ENCODE results near the gene NDUFB10.
"Not testable (repeated sequence)": the region's sequence is repeated elsewhere in the genome, so short reads cannot be mapped to it uniquely, and the experiment has no call there.

The NDUFB10 gene

DNA sequence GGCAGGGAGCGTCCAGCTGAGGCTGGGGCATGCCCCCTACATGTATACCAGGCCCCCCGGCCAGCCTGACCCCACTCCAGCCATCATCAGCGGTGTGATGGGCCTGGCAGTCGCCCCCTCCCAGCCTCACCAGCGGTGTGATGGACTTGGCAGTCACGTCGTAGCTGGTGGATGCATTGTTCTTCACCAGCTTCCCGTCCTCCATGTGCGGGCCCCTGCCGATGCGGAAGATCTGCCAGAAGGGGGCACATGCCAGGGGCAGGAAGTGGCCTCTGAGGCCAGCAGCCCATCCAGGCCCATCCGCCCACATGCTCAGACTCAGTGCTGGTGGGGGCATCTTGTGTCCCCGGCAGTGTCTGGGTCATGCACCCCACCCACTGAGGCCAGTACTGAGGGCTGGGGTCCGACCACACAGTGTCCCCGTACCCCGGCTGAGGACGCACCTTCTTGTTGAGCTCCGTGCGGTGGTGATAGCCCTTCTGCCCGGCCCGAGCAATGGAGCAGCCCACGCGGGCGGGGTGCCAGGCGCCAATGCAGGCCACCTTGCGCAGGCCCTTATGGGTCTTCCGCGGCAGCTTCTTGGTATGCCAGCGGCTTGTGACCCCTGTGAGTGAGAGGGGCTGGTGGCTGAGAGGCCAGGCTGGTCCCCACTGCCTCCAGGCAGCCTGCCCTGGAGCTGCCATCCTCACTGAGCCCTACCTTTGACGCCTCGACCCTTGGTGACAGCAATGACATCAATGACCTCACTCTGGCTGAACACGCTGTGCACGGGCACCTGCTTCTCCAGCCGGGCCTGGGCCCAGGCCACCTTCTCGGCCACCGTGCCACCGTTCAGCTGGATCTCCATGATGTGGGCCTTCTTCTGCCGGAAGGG lies 12.6 kb upstream of the NDUFB10 start:
- Mint-ChIP-seq H3K9me3 (no peaks in the 10 kb centered on the region), H3K4me1 (ENCODE audit: low read depth) (peaks cover 13% of the 10 kb centered on the region), H3K27ac (no peak overlapping the region), H3K27me3 (ENCODE audit: low read depth) (no peaks in the 10 kb centered on the region), H3K4me3 (no peak overlapping the region), H3K36me3 (ENCODE audit: low read depth) (no peaks in the 10 kb centered on the region)
- DNase-seq (ENCODE audit: low spot score): no peak

DNA sequence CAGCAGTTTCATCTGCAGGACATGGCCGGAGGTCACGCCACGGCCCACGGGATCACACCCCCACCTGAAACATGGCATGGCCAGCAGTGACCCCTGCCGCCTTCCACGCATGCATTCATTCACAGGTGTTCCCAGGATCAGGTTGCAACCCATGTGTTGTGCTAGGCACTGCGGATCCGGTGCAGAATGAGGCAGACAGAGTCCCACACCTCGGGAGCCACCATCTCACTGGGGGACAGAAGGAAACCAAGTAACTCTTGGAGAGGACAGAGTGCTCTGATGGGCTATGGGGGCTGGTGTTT lies 12.0 kb upstream of the NDUFB10 start:
- Mint-ChIP-seq H3K36me3 (ENCODE audit: low read depth) (no peaks in the 10 kb centered on the region), H3K27me3 (ENCODE audit: low read depth) (no peaks in the 10 kb centered on the region), H3K4me1 (ENCODE audit: low read depth) (peaks cover 8% of the 10 kb centered on the region), H3K4me3 (no peak overlapping the region), H3K9me3 (no peaks in the 10 kb centered on the region), H3K27ac (no peak overlapping the region)
- no peak for DNase-seq (ENCODE audit: low spot score)

- H3K9me3 Mint-ChIP-seq: no peaks in the 10 kb centered on the region
- H3K36me3 Mint-ChIP-seq (ENCODE audit: low read depth): no peaks in the 10 kb centered on the region
- no peak overlapping the region for H3K4me3 Mint-ChIP-seq
- no peaks in the 10 kb centered on the region for H3K27me3 Mint-ChIP-seq (ENCODE audit: low read depth)
- no peak overlapping the region for H3K27ac Mint-ChIP-seq
- H3K4me1 Mint-ChIP-seq (ENCODE audit: low read depth): peaks cover 2% of the 10 kb centered on the region
- DNase-seq (ENCODE audit: low spot score): no peak
These were observed 9.8 kb upstream of the NDUFB10 start for GRCh38 chr16:1949507-1949906.

GRCh38 chr16:1950047-1950446 lies 9.3 kb upstream of the NDUFB10 start:
- Mint-ChIP-seq H3K27me3 (ENCODE audit: low read depth) (no peaks in the 10 kb centered on the region), H3K4me1 (ENCODE audit: low read depth) (no peaks in the 10 kb centered on the region), H3K27ac (no peak overlapping the region), H3K9me3 (no peaks in the 10 kb centered on the region), H3K36me3 (ENCODE audit: low read depth) (no peaks in the 10 kb centered on the region), H3K4me3 (no peak overlapping the region)
- DNase-seq (ENCODE audit: low spot score): no peak

GRCh38 chr16:1950559-1950958 lies 8.8 kb upstream of the NDUFB10 start:
- Mint-ChIP-seq H3K9me3 (no peaks in the 10 kb centered on the region), H3K4me1 (ENCODE audit: low read depth) (no peaks in the 10 kb centered on the region), H3K36me3 (ENCODE audit: low read depth) (no peaks in the 10 kb centered on the region), H3K27ac (no peak overlapping the region), H3K27me3 (ENCODE audit: low read depth) (no peaks in the 10 kb centered on the region), H3K4me3 (no peak overlapping the region)
- no peak for DNase-seq (ENCODE audit: low spot score)

- Mint-ChIP-seq H3K27me3 (ENCODE audit: low read depth) (no peaks in the 10 kb centered on the region), H3K27ac (no peak overlapping the region), H3K4me3 (no peak overlapping the region), H3K36me3 (ENCODE audit: low read depth) (no peaks in the 10 kb centered on the region), H3K4me1 (ENCODE audit: low read depth) (no peaks in the 10 kb centered on the region), H3K9me3 (no peaks in the 10 kb centered on the region)
- DNase-seq (ENCODE audit: low spot score): no peak
These were observed 5.6 kb upstream of the NDUFB10 start for GRCh38 chr16:1953734-1954133.

GRCh38 chr16:1957434-1958142 lies 1.8 kb upstream of the NDUFB10 start:
- H3K4me3 Mint-ChIP-seq; H3K27me3 Mint-ChIP-seq (ENCODE audit: low read depth); H3K27ac Mint-ChIP-seq; DNase-seq (ENCODE audit: low spot score); H3K9me3 Mint-ChIP-seq: not testable (repeated sequence)
- Mint-ChIP-seq H3K4me1 (ENCODE audit: low read depth) (peaks cover 19% of the 10 kb centered on the region), H3K36me3 (ENCODE audit: low read depth) (peaks cover 21% of the 10 kb centered on the region)

- not testable (repeated sequence) for H3K27ac Mint-ChIP-seq; DNase-seq (ENCODE audit: low spot score); H3K27me3 Mint-ChIP-seq (ENCODE audit: low read depth); H3K4me3 Mint-ChIP-seq; H3K9me3 Mint-ChIP-seq
- H3K4me1 Mint-ChIP-seq (ENCODE audit: low read depth): peaks cover 19% of the 10 kb centered on the region
- H3K36me3 Mint-ChIP-seq (ENCODE audit: low read depth): peaks cover 26% of the 10 kb centered on the region
These were observed 1.2 kb upstream of the NDUFB10 start for GRCh38 chr16:1958143-1958491.

DNA sequence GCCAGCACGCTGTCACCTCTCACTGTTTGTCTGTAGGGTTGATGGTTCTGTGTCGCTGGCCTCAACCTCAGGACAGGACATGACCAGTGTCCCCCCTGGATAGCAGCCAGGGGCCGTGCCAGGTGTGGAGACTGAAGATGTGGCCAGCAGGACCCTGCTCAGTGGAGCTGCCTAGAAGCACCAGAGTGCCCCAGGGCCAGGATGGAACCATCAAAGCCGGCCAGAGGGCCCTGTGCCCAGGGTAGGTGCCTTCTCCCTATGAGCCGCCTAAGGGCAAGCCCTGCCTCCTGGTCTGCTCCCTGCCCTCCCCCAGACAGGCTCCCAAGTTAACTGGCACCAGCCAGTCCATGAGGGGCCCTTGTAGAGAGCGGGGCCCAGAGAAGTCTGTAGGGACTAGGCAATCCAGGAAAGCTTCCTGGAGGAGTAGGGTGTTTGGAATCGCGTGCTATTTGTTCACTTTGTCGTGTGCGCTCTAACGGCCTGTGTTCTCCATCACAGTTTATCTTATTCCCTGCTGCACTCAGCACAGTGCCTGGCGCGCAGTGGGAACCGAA lies 546 bp upstream of the NDUFB10 start:
- peak overlapping the region; percentile 71 for H3K27ac Mint-ChIP-seq
- H3K4me1 Mint-ChIP-seq (ENCODE audit: low read depth): peaks cover 23% of the 10 kb centered on the region
- no peaks in the 10 kb centered on the region for H3K9me3 Mint-ChIP-seq
- peak overlapping the region; percentile 98 for H3K4me3 Mint-ChIP-seq
- no peak for DNase-seq (ENCODE audit: low spot score)
- peaks cover 32% of the 10 kb centered on the region for H3K36me3 Mint-ChIP-seq (ENCODE audit: low read depth)
- no peaks in the 10 kb centered on the region for H3K27me3 Mint-ChIP-seq (ENCODE audit: low read depth)

GRCh38 chr16:1960665-1961630 lies 1.6 kb downstream of the NDUFB10 start:
- Mint-ChIP-seq H3K36me3 (ENCODE audit: low read depth) (peaks cover 39% of the 10 kb centered on the region), H3K27me3 (ENCODE audit: low read depth) (no peaks in the 10 kb centered on the region), H3K4me3 (peak overlapping the region; percentile 98), H3K9me3 (no peaks in the 10 kb centered on the region), H3K27ac (peak overlapping the region; percentile 94), H3K4me1 (ENCODE audit: low read depth) (peaks cover 29% of the 10 kb centered on the region)
- DNase-seq (ENCODE audit: low spot score): no peak

DNA sequence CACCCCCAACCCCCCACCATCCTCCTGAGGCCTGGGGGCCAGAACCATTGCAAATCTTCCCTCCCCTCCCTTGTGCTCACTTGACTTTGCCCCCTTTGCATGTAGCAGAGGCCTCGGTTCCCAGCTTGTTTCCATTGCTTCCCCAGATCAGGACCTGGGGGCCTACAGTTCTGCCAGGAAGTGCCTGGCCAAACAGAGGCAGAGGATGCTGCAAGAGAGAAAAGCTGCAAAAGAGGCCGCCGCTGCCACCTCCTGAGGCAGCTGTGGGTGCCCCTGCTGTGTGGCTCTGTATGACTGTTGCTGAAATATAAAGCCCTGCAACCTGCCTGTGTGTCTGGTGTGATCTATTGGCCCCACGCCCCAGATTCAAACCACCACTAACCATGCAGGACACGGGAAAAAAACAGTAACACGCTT lies 2.3 kb downstream of the NDUFB10 start:
- H3K27me3 Mint-ChIP-seq (ENCODE audit: low read depth): no peaks in the 10 kb centered on the region
- peaks cover 39% of the 10 kb centered on the region for H3K36me3 Mint-ChIP-seq (ENCODE audit: low read depth)
- H3K27ac Mint-ChIP-seq: peak overlapping the region; percentile 80
- H3K9me3 Mint-ChIP-seq: no peaks in the 10 kb centered on the region
- peaks cover 29% of the 10 kb centered on the region for H3K4me1 Mint-ChIP-seq (ENCODE audit: low read depth)
- DNase-seq (ENCODE audit: low spot score): no peak
- peak overlapping the region; percentile 51 for H3K4me3 Mint-ChIP-seq

DNA sequence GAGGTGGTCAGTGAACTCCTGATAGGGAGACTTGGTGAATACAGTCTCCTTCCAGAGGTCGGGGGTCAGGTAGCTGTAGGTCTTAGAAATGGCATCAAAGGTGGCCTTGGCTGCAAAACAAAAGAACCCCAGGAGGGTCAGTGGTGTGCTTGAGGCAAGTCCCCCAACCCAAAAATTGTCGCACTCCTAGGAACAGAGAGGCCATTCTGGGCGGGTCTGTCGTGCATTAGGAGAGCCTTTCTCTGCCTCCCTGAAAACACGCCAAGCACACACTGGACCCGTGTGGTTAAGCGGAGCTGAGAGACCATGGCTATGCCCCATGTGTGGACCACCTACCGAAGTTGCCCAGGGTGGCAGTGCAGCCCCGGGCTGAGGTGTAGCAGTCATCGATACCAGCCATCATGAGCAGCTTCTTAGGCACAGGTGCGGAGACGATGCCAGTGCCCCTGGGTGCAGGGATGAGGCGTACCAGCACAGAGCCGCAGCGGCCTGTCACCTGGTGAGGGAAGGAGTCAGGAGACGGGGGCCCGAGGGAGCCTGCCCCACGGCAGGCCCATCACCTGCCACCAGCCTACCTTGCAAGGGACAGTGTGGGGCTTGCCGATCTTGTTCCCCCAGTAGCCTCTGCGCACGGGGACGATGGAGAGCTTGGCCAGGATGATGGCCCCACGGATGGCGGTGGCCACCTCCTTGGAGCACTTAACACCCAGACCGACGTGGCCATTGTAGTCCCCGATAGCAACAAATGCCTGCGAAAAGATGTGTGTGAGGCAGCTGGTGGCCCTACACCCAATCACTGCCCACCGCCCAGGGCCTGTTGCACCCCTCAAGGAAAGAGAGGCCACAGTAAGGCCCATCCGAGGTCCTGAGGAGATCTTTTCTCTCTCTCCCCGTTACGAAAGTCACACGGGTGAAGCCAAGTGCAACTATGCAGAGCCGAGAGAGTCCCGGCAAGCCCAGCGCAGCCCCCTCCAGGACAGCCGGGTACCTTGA lies 3.1 kb downstream of the NDUFB10 start:
- H3K36me3 Mint-ChIP-seq (ENCODE audit: low read depth): peaks cover 39% of the 10 kb centered on the region
- H3K27ac Mint-ChIP-seq: peak overlapping the region; percentile 91
- peaks cover 29% of the 10 kb centered on the region for H3K4me1 Mint-ChIP-seq (ENCODE audit: low read depth)
- H3K27me3 Mint-ChIP-seq (ENCODE audit: low read depth); DNase-seq (ENCODE audit: low spot score); H3K9me3 Mint-ChIP-seq: not testable (repeated sequence)
- peak overlapping the region; percentile 97 for H3K4me3 Mint-ChIP-seq

All from T-helper 2 cell treated with Interferon-gamma antibody and Interleukin-4, amounts not matched to agents 5 μg/mL and 100 μg/mL, for 36 hours (primary cell).